ENCODE results near the gene DGKG. TPM values are rescaled to one million over a fixed set of nuclear protein-coding genes. Genes with fewer than 3 reads are reported as not detected.

The DGKG gene
- total and polyA plus RNA-seq, 12 donors: 7.2 to 75.7 (median 41.4) TPM

DNA sequence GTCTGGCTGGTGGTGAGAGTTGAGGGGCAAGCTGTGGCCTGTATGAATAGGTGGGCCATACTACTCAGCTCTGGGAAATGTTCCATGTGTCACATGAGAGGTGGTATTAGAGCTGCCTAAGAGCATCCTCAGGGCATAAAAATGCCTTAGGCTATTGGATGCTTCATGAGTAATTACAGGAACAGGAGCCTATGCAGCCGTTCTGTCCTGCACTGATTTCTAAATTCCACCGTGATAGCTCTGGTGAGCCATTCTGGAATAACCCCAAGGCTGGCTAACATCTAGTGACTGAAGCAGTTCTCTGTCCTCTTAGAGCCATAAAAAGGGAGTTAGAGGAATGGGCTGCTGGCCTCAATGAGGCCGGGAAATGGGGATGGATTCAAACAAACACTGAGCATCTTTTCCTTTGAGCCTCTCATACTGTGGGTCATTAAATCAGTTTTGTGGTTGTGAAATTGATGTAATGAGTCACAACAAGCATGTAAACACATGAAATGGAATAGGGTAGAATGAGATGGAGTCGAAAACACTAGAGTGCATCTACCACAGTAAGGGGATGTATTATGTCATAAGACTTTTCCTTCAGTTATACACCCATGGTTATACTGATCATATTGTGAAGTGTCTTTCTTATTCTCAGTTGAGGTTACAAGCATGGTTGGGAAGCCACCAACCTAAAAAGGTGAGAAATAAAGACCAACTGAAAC, 41.0 kb downstream of the DGKG start:
- Histone ChIP-seq H3K27ac (no peak overlapping the region), H3K4me1 (peaks cover 0 to 27% (median 0%) of the 10 kb centered on the region in 9 donors), H3K27me3 (no peaks in the 10 kb centered on the region), H3K9me3 (no peaks in the 10 kb centered on the region), H3K36me3 (peaks cover 0 to 26% (median 12%) of the 10 kb centered on the region in 9 donors), H3K4me3 (no peak overlapping the region)
- TF ChIP-seq, protein P1, sequence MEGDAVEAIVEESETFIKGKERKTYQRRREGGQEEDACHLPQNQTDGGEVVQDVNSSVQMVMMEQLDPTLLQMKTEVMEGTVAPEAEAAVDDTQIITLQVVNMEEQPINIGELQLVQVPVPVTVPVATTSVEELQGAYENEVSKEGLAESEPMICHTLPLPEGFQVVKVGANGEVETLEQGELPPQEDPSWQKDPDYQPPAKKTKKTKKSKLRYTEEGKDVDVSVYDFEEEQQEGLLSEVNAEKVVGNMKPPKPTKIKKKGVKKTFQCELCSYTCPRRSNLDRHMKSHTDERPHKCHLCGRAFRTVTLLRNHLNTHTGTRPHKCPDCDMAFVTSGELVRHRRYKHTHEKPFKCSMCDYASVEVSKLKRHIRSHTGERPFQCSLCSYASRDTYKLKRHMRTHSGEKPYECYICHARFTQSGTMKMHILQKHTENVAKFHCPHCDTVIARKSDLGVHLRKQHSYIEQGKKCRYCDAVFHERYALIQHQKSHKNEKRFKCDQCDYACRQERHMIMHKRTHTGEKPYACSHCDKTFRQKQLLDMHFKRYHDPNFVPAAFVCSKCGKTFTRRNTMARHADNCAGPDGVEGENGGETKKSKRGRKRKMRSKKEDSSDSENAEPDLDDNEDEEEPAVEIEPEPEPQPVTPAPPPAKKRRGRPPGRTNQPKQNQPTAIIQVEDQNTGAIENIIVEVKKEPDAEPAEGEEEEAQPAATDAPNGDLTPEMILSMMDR (IDR thresholded peaks at IDR 0.05): no peak
- WGBS, 2 donors: 67 to 79% methylated on average over 4 of the region's 4 CpGs
- no peak for ATAC-seq
- DNase-seq: no peak
- intact Hi-C loops (cut with DNase I): loop anchor here in 1 of 10 donors (5.0 kb wide), 1 partner anchor 36 kb away; no protein-coding TSS in a partner anchor

DNA sequence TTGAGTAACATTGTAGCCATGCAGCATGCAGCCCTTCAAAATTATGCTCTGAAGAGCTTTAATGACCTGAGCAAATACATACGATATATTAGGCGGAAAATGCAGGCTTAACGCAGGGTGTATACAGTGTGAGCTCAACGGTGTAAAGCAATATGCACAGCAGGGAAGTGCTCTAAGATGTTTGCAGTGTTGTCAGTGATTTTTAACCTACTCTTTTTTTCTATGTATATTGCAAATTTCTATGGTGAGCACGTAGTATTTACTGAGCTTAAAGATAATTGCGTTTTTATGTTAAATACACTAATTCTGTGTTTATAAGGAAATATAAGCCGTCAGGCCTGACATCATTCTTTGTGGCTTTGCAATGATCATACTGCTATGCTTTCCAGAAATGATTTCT, 42.1 kb downstream of the DGKG start:
- peaks cover 0 to 28% (median 12%) of the 10 kb centered on the region in 9 donors for H3K36me3 ChIP-seq
- H3K27ac ChIP-seq: no peak overlapping the region
- H3K4me3 ChIP-seq: no peak overlapping the region
- DNase-seq (no peak), ATAC-seq (no peak)
- TF ChIP-seq, protein P1 (IDR thresholded peaks at IDR 0.05): no peak
- H3K4me1 ChIP-seq: peaks cover 0 to 31% (median 4%) of the 10 kb centered on the region in 9 donors
- no peaks in the 10 kb centered on the region for H3K27me3 ChIP-seq
- intact Hi-C loops (cut with DNase I): loop anchor here in 1 of 10 donors (5.0 kb wide), 1 partner anchor 37 kb away; no protein-coding TSS in a partner anchor
- 86 to 91% methylated on average over 7 of the region's 7 CpGs for WGBS, 2 donors
- H3K9me3 ChIP-seq: no peaks in the 10 kb centered on the region

DNA sequence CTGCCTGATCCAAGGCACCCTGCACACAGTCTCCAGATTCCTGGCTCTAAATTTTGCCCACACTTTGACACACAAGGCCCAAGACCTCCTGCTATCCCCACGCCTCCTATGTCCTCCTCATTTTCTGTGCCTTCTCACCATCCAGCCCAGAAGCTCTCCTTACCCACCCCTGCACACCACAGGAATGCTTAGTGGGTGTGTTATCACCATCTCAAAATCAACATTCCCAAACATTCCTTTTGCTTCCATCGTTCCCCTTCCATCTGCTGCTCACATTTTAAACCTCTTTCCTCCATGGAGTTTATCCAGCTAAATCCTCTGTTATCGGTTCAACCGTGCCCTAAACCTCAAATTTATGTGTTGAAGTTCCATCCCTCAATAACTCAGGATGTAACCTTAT, 43.9 kb downstream of the DGKG start:
- TF ChIP-seq, protein P1 (IDR thresholded peaks at IDR 0.05): no peak
- 71 to 73% methylated on average over 4 of the region's 4 CpGs for WGBS, 2 donors

DNA sequence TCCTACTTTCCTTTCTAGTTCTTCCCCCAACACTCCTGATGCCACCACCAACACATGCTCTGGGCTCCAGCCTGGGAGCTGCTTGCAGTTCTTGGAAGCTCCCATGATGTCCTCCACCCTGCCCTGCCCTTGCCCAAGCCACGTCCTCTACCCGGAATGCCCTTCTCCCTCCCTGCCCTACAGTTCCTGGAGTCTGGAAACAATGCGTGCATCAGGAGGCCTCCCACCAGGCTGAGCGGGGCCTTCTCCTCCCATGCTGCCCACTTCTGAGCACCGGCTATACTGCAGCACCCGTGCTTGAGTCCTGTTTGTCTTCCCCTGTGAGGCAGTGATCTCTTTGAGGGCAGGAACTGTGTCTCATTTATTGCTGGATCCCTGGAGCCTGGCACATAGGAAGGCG, 44.6 kb downstream of the DGKG start:
- Histone ChIP-seq H3K36me3 (peaks cover 0 to 28% (median 12%) of the 10 kb centered on the region in 9 donors), H3K9me3 (no peaks in the 10 kb centered on the region), H3K27me3 (no peaks in the 10 kb centered on the region), H3K27ac (no peak overlapping the region), H3K4me3 (no peak overlapping the region), H3K4me1 (peaks cover 0 to 26% (median 4%) of the 10 kb centered on the region in 9 donors)
- intact Hi-C loops (cut with DNase I): no loop called here
- 84 to 93% methylated on average over 7 of the region's 7 CpGs for WGBS, 2 donors
- TF ChIP-seq, protein P1 (IDR thresholded peaks at IDR 0.05): no peak
- DNase-seq (no peak), ATAC-seq (peak in 1 of 8 donors; percentile 24)

More for the DNA sequence above, 43.9 kb downstream of the DGKG start:
- Histone ChIP-seq H3K9me3 (no peaks in the 10 kb centered on the region), H3K4me1 (peaks cover 0 to 31% (median 4%) of the 10 kb centered on the region in 9 donors), H3K27ac (no peak overlapping the region), H3K27me3 (no peaks in the 10 kb centered on the region), H3K36me3 (peaks cover 0 to 28% (median 12%) of the 10 kb centered on the region in 9 donors), H3K4me3 (no peak overlapping the region)
- DNase-seq (no peak), ATAC-seq (no peak)
- intact Hi-C loops (cut with DNase I): no loop called here

All from heart right ventricle (tissue), 16 donors.